GM21515 (cell line): Measurements from ENCODE around the gene ARHGEF7.

ENCODE experiments used
- ATAC-seq: cut with Tn5 transposase; IDR thresholded peaks from one replicate; pipeline ENCODE4 v1.9.1; 2021; ENCODE audit not compliant: unreplicated experiment

Gene ARHGEF7

DNA sequence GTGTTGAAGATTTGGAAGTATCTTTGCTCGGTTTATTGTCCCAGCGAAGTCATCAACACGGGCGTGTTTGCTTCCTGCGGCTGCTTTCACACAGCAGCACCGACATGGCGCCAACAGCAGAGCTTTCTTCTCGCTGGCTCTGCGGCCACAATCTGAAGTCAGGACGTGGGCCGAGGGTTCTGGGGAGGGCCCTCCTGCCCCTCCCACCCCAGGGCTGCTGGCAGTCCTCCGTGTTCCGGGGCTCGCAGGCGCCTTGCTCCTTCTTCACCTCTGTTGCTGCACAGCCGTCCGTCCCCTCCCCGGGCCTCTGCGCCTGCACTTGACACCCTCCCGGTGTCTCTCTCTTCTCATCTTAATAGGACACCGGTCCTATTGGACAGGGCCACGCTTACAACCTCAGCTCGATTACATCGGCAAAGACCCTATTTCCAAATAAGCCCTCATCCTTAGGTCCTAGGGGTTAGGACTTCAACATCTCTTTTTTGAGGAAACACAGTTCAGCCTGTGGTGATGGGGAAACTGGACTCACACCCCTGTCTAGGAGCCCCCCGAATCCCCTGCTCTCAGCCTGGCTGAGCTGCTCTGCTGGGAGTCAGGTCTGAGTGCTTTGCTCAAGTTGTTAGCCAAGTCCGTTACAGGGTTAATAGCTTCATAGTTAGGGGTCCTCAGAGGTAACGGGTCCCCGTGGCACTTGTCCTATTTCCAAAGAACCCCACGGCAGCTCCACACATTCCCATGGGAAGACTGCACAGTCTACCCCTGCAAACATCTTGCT, 202.6 kb downstream of the ARHGEF7 start:
- ATAC-seq, result no peak

DNA sequence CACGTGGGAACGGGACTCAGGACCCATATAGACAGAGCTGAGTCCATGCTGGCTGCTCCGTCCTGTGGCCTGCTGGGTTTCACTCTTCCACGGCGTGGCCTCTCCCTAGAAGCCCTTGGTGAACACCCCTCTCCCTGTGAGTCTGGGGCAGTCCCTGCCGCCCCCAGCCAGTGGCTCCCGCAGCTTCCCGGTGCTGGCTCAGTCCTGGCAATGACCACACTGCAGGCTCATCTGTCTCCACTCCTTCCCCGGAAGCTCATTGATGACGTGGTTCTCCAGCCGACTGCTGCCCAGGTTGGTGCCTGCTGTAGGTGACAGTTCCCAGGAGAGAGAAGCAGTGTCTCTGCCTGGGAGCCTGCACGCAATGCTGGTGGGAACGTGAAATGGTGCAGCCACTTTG, 203.3 kb downstream of the ARHGEF7 start:
- ATAC-seq, result no peak

DNA sequence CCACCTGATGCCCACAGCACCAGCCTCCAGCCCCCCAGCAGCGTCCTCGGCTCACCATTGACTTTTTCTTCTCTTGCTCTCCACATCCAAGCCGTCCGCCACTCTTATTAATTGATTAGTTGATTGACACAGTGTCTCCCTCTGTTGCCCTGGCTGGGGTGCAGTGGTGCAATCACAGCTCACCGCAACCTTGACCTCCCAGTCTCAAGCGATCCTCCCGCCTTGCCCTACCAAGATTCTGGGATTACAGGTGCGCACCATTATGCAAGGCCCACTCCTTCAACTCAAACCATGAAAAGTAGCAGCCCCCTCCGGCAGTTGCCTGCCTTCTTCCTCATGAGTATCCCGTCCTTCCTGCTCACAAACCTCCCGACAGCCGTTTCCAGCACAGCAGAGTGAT, 204.4 kb downstream of the ARHGEF7 start:
- no peak for ATAC-seq

DNA sequence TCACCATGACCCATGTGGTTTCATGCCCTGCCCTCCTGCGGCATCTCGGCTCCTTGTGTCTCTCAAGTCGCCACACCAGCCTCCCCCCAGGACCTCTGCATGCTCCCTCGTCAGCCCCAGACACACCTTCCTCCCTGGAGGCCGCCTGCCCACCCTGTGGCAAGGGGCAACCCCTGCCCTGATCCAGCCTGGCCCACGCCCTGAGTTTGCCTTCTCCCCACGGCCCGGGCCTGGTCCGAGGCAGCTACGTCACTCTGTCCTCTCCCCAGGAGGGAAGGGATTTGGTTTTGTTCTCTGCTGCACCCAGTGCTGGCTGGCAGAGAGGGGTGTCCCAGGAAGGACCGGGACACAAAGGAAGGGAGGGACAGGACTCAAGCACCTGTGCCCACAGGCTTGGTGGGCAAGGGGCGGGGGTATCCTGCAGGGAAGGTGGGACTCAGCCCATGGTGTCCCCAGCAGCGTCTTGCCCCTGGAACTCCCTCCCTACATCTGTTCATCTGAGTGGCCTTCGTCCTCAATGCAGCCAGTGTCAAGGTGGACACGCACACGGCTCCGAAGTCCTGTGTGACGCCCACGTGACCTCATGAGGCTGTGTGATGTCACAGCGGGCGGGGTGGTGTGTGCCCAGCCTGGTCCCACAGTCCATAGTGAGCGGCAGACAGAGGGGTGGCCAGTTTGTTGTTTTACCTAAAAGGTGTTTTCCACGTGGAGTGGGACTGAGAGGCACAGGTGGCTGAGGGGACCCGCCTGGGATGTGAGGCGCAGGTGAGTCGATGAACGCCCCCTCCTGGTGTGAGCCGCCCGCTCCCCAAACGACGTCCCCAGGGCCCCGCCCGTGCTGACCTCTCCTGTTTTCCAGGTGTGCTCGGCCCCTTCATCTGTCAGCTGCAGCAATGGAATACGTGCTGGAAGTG, 205.1 kb downstream of the ARHGEF7 start, which contains the start of gene TEX29:
Gene TEX29, plus strand, starts transcription at position 645 of the 914 bp plus-strand sequence. Its CDS starts 249 bp downstream, at position 894.
- no peak for ATAC-seq

GRCh38 chr13:111322001-111322915, 207.1 kb downstream of the ARHGEF7 start:
- ATAC-seq, result no peak

GRCh38 chr13:111322916-111323331, 207.8 kb downstream of the ARHGEF7 start:
- no peak for ATAC-seq

- no peak for ATAC-seq
Measured at GRCh38 chr13:111323549-111323948, 208.4 kb downstream of the ARHGEF7 start.

- ATAC-seq, result no peak
Measured at GRCh38 chr13:111323950-111324651, 209.0 kb downstream of the ARHGEF7 start.

GRCh38 chr13:111324736-111325135, 209.6 kb downstream of the ARHGEF7 start:
- no peak for ATAC-seq

DNA sequence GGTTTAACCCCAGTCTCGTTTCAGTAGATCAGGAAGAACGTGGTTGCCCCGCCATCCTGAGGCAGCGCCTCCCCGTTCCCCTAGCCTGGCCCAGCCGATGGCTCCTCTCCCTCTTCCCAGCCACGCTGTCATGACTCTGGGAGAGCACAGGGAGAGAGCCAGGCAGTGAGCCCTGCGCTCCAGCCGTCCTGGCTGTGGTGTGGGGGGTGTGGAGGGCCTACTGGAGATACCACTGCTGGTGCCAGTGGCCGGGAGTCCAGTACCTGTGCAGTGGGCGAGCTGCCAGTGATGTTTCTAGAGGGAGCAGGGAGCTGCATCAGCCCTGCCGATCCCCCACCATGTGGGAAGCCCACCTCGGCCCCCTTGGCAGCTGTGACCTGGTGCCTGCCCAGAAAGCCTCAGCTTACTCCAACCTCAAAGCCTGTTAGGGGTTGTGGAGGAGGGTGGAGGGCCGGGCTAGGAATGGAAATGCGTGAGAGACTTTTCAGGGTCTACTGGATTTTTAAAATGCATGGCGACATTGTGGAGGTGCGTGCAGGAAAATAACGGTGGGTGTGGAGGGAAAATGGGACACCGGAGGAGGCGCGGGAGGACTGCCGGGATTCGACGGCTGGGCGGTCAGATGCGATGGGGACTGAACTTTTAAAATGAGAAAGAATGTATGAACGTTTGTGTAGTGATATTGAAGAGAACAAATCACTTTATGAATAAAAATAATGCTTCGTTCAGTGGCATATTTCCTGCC, 210.2 kb downstream of the ARHGEF7 start:
- ATAC-seq, result no peak

GRCh38 chr13:111325941-111326620, 211.0 kb downstream of the ARHGEF7 start:
- no peak for ATAC-seq

GRCh38 chr13:111326621-111326965, 211.5 kb downstream of the ARHGEF7 start:
- no peak for ATAC-seq

- no peak for ATAC-seq
Measured at GRCh38 chr13:111326981-111327642, 212.0 kb downstream of the ARHGEF7 start.

DNA sequence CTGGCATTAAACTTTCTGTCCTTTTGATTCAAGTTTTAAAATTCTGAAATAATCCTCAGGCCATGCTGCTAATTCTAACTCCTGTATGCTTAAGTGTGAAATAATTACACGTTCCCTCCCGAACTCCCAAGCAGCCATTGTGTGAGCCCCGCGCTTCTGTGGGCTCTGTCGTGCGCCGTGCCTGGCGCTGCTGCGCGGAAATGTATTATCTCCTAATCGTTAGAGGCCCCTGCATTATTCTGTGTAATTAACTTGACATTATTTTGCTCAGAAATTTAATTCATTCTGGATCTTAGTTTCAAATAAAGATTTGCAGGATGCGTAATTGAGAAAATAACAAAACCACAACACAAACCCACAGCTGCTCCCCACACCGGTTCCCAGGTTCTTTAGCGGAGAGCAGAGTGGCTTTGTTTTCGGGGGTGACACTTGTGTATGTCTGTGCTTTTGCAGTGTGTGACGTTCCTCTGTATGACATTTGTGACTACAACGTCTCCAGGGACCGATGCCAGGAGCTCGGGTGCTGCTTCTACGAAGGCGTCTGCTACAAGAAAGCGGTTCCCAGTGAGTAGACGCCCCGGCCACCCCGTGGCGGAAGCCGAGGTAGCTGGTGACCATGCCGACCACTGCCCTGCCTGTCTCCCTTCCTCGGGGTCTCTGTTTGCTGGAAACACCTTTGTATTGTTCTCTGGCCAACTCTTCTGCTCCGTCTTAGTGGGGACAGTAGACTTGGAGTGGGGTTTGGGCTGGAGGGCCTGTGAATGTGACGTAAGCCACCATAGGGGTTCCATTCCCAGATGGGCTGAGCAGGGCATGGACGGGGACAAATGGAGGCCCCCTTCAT, 212.8 kb downstream of the ARHGEF7 start:
- ATAC-seq, result no peak

DNA sequence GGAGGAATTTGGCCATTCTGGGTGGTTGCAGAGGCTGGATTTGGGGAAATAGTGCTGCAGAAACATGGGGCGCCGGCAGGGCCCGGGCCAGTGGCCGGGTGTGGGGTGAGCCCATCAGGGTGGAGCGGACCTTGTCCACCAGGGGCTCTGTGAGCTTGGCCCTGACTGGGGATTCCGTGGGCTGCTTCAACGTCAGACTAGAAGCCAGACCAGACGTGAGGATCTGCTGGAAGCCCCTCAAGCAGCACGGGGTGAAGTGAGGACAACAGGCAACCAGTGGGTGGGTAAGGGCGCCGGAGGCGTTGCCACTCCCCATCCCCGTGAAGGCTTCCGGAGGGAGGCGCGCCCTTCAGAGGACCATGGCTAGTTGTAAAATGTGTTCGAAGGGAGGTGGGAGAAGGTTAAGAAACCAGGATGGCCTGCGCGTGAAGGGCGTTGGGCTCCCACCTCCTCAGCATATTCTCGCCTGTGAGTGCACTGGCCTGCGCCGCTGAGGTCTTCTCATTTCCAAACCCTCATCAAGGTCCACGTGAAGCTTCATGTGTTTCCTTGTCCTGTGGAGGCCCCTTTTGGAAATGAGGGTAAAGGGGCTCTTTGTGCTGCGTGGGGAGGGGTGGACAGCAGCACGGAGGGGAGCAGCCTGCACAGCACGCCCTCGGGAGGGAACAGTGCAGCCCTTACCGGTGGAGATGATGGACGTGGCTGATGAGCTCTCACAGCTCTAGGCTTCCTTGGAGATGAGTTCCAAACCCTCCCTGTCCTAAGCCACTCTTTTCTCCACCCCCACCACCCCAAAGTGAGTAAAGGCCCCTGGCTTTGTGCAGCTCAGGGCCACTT, 213.7 kb downstream of the ARHGEF7 start:
- no peak for ATAC-seq

- no peak for ATAC-seq
Measured at GRCh38 chr13:111329641-111330040, 214.5 kb downstream of the ARHGEF7 start.
